ENCODE measurements around the gene SEMA4D.

Gene SEMA4D

GRCh38 chr9:89426384-89426961 lies 71.4 kb downstream of the SEMA4D start:
- DNase-seq, result no peak

- DNase-seq, result no peak
Measured at GRCh38 chr9:89425921-89426383, 72.0 kb downstream of the SEMA4D start.

GRCh38 chr9:89425024-89425805 lies 72.7 kb downstream of the SEMA4D start:
- DNase-seq, result no peak

GRCh38 chr9:89422151-89422975 lies 75.5 kb downstream of the SEMA4D start:
- DNase-seq, result no peak

- no peak for DNase-seq
Measured at GRCh38 chr9:89421595-89421994, 76.3 kb downstream of the SEMA4D start.

- DNase-seq, result no peak
Measured at GRCh38 chr9:89420397-89421178, 77.3 kb downstream of the SEMA4D start.

GRCh38 chr9:89419978-89420394 lies 77.9 kb downstream of the SEMA4D start:
- DNase-seq, result no peak

GRCh38 chr9:89418882-89419640 lies 78.9 kb downstream of the SEMA4D start:
- DNase-seq, result no peak

- no peak for DNase-seq
Measured at GRCh38 chr9:89418474-89418845, 79.5 kb downstream of the SEMA4D start.

GRCh38 chr9:89417832-89418473 lies 80.0 kb downstream of the SEMA4D start:
- DNase-seq, result no peak

- no peak for DNase-seq
Measured at GRCh38 chr9:89414670-89415324, 83.1 kb downstream of the SEMA4D start.

GRCh38 chr9:89413963-89414638 lies 83.8 kb downstream of the SEMA4D start:
- no peak for DNase-seq

- DNase-seq, result no peak
Measured at GRCh38 chr9:89412951-89413350, 85.0 kb downstream of the SEMA4D start.

- no peak for DNase-seq
Measured at GRCh38 chr9:89412541-89412940, 85.4 kb downstream of the SEMA4D start.

- no peak for DNase-seq
Measured at GRCh38 chr9:89411759-89412158, 86.2 kb downstream of the SEMA4D start.

- DNase-seq, result no peak
Measured at GRCh38 chr9:89410641-89411350, 87.1 kb downstream of the SEMA4D start.

GRCh38 chr9:89410022-89410421 lies 87.9 kb downstream of the SEMA4D start:
- DNase-seq, result no peak

GRCh38 chr9:89409466-89409865 lies 88.4 kb downstream of the SEMA4D start:
- no peak for DNase-seq

GRCh38 chr9:89408628-89409101 lies 89.2 kb downstream of the SEMA4D start:
- no peak for DNase-seq

- no peak for DNase-seq
Measured at GRCh38 chr9:89407070-89407469, 90.8 kb downstream of the SEMA4D start.

Measured in NCI-H82 (cell line).